IMR-90 (cell line): ENCODE data around the gene ACSS3. TPM values are rescaled to one million over a fixed set of nuclear protein-coding genes. Genes with fewer than 3 reads are reported as not detected.

Experiments
- ATAC-seq: fragments of 200-7000 bp; cut with Tn5 transposase; 2 replicates; pipeline ENCODE4 v1.9.1; 2020; ENCODE audit warnings: low read depth, mild to moderate bottlenecking, moderate library complexity
- Bru-seq: library from RNA; stranded (reverse); fragments of 400-500 nt; gene quantifications from one replicate; lab custom pipeline; 2021; lab: Mats Ljungman, UMichigan
- BruChase-seq, 2 experiments: library from RNA; stranded (reverse); fragments of 400-500 nt; gene quantifications; one replicate each; lab custom pipeline; 2021; lab: Mats Ljungman, UMichigan
- BruUV-seq: library from RNA; stranded (reverse); fragments of 400-500 nt; replicated peaks from 2 replicates; lab custom pipeline; 2021; lab: Mats Ljungman, UMichigan
- CTCF ChIA-PET: fragments of 300-600 bp; formaldehyde crosslinking; extraction: SDS; loops from one replicate; lab custom pipeline; 2021; ENCODE audit warnings: antibody characterized with exemption; lab: Yijun Ruan, JAX
- POLR2A ChIA-PET: fragments of 300-600 bp; sonication (Branson Sonifier 250); formaldehyde crosslinking; loops from one replicate; lab custom pipeline; 2022; ENCODE audit warnings: antibody characterized with exemption; ENCODE audit not compliant: unreplicated experiment; lab: Charles Lee
- DNase-seq: peaks from one replicate; pipeline ENCODE4 v3.0.0; 2013
- H2AFZ ChIP-seq: replicated peaks from 2 replicates; pipeline ENCODE3; 2013; ENCODE audit warnings: low read length, mild to moderate bottlenecking; ENCODE audit not compliant: poor library complexity
- H2AK5ac ChIP-seq: 2 replicates; pipeline ENCODE4 v1.6.1; 2013; ENCODE audit warnings: low read depth, low read length, inconsistent platforms
- H2AK9ac ChIP-seq: replicated peaks from 2 replicates; pipeline ENCODE3; 2013; ENCODE audit warnings: mild to moderate bottlenecking, low read depth, low read length, moderate library complexity; ENCODE audit not compliant: poor library complexity
- H2BK120ac ChIP-seq: 2 replicates; pipeline ENCODE4 v1.6.1; 2013; ENCODE audit warnings: low read depth, low read length, inconsistent platforms
- H2BK15ac ChIP-seq: 3 replicates; pipeline ENCODE4 v1.6.1; 2013; ENCODE audit warnings: low read depth, low read length, inconsistent platforms
- H2BK20ac ChIP-seq: 2 replicates; pipeline ENCODE4 v1.6.1; 2013; ENCODE audit warnings: low read depth, mild to moderate bottlenecking, inconsistent platforms, low read length, moderate library complexity
- H2BK5ac ChIP-seq: 2 replicates; pipeline ENCODE4 v1.6.1; 2013; ENCODE audit warnings: mild to moderate bottlenecking, low read depth, low read length, inconsistent platforms; ENCODE audit not compliant: poor library complexity, severe bottlenecking
- H3K14ac ChIP-seq: replicated peaks from 2 replicates; pipeline ENCODE4 v1.6.1; 2013; ENCODE audit warnings: low read depth, low read length, inconsistent platforms
- H3K18ac ChIP-seq: 2 replicates; pipeline ENCODE4 v1.6.1; 2013; ENCODE audit warnings: low read depth, low read length, control low read depth
- H3K23ac ChIP-seq: 2 replicates; pipeline ENCODE4 v1.6.1; 2013; ENCODE audit warnings: low read depth, low read length, inconsistent platforms
- H3K27ac ChIP-seq: 2 replicates; pipeline ENCODE4 v1.5.1; 2013; ENCODE audit warnings: mild to moderate bottlenecking, control low read depth, low read length; ENCODE audit not compliant: insufficient read depth
- H3K27me3 ChIP-seq: 2 replicates; pipeline ENCODE4 v1.6.1; 2013; ENCODE audit warnings: low read length; ENCODE audit not compliant: control insufficient read depth, insufficient read depth
- H3K36me3 ChIP-seq: 2 replicates; pipeline ENCODE4 v1.6.1; 2013; ENCODE audit warnings: low read length, mixed read lengths; ENCODE audit not compliant: control insufficient read depth, insufficient read depth
- H3K4ac ChIP-seq: 2 replicates; pipeline ENCODE4 v1.6.1; 2013; ENCODE audit warnings: low read depth, low read length, inconsistent platforms
- H3K4me1 ChIP-seq: 2 replicates; pipeline ENCODE4 v1.6.1; 2013; ENCODE audit warnings: low read length, mixed read lengths; ENCODE audit not compliant: control insufficient read depth, insufficient read depth
- H3K4me2 ChIP-seq: 2 replicates; pipeline ENCODE4 v1.6.1; 2013; ENCODE audit warnings: low read depth, mild to moderate bottlenecking, control low read depth, low read length, moderate library complexity
- H3K4me3 ChIP-seq: 2 replicates; pipeline ENCODE4 v1.5.1; 2013; ENCODE audit warnings: low read depth, mild to moderate bottlenecking, control low read depth, low read length, moderate library complexity; ENCODE audit not compliant: insufficient read depth
- H3K56ac ChIP-seq: 2 replicates; pipeline ENCODE4 v1.6.1; 2013; ENCODE audit warnings: low read length, inconsistent platforms; ENCODE audit not compliant: insufficient read depth; ENCODE audit errors: extremely low read depth
- H3K79me1 ChIP-seq, 2 experiments: 2 replicates each; pipeline ENCODE4 v1.6.1; 2013; ENCODE audit warnings: low read length in 2 of 2, inconsistent platforms in 1 of 2, low read depth in 1 of 2
- H3K9ac ChIP-seq: 2 replicates; pipeline ENCODE4 v1.6.1; 2013; ENCODE audit warnings: low read depth, low read length, control low read depth
- H3K9me1 ChIP-seq: 2 replicates; pipeline ENCODE4 v1.6.1; 2013; ENCODE audit warnings: low read length, inconsistent platforms; ENCODE audit not compliant: insufficient read depth
- H3K9me3 ChIP-seq: 2 replicates; pipeline ENCODE4 v1.6.1; 2013; ENCODE audit warnings: low read length; ENCODE audit not compliant: control insufficient read depth, insufficient read depth
- H4K20me1 ChIP-seq: 2 replicates; pipeline ENCODE4 v1.6.1; 2013; ENCODE audit warnings: low read length, inconsistent platforms; ENCODE audit not compliant: insufficient read depth
- H4K5ac ChIP-seq: 2 replicates; pipeline ENCODE4 v1.6.1; 2013; ENCODE audit warnings: mild to moderate bottlenecking, low read depth, low read length, control low read depth
- H4K8ac ChIP-seq, 2 experiments: 2 replicates each; pipeline ENCODE4 v1.6.1; 2013; ENCODE audit warnings: low read depth in 2 of 2, low read length in 2 of 2, control low read depth in 1 of 2, inconsistent platforms in 1 of 2
- H4K91ac ChIP-seq: 2 replicates; pipeline ENCODE4 v1.6.1; 2013; ENCODE audit warnings: low read depth, low read length, inconsistent platforms; ENCODE audit not compliant: insufficient read depth
- BHLHE40 ChIP-seq: fragments of 150-350 bp; IDR thresholded peaks from 2 replicates; pipeline ENCODE4 v1.6.1; 2016; ENCODE audit warnings: mild to moderate bottlenecking, low read depth, low read length
- CEBPB ChIP-seq: IDR thresholded peaks from 2 replicates; pipeline ENCODE4 v1.6.1; 2012; ENCODE audit warnings: low read depth, low read length, improper control_type of control experiment
- CHD1 ChIP-seq: IDR thresholded peaks from 2 replicates; pipeline ENCODE4 v1.6.1; 2012; ENCODE audit warnings: low read depth, low read length, improper control_type of control experiment
- CTCF ChIP-seq: conservative IDR thresholded peaks from 2 replicates; pipeline ENCODE4 v1.5.1; 2012; ENCODE audit warnings: mild to moderate bottlenecking, low read depth, low read length, improper control_type of control experiment
- ELK1 ChIP-seq: fragments of 150-350 bp; IDR thresholded peaks from 2 replicates; pipeline ENCODE4 v1.6.1; 2016; ENCODE audit warnings: low read depth, mild to moderate bottlenecking, low read length, moderate library complexity, borderline replicate concordance
- MAFK ChIP-seq: IDR thresholded peaks from 2 replicates; pipeline ENCODE4 v1.6.1; 2012; ENCODE audit warnings: low read depth, low read length, improper control_type of control experiment
- MXI1 ChIP-seq: IDR thresholded peaks from 2 replicates; pipeline ENCODE4 v1.6.1; 2012; ENCODE audit warnings: low read depth, mild to moderate bottlenecking, low read length, moderate library complexity, borderline replicate concordance
- NFE2L2 ChIP-seq: fragments of 150-350 bp; IDR thresholded peaks from 2 replicates; pipeline ENCODE4 v1.6.1; 2016; ENCODE audit warnings: low read depth, mild to moderate bottlenecking, low read length
- POLR2A ChIP-seq: IDR thresholded peaks from 2 replicates; pipeline ENCODE4 v1.6.1; 2012; ENCODE audit warnings: mild to moderate bottlenecking, low read depth, low read length
- RCOR1 ChIP-seq: IDR thresholded peaks from 2 replicates; pipeline ENCODE4 v1.6.1; 2012; ENCODE audit warnings: mild to moderate bottlenecking, low read length, improper control_type of control experiment; ENCODE audit not compliant: insufficient replicate concordance
- RFX5 ChIP-seq: IDR thresholded peaks from 2 replicates; pipeline ENCODE4 v1.8.0; 2012; ENCODE audit warnings: low read depth, mild to moderate bottlenecking, low read length, moderate library complexity
- USF2 ChIP-seq: fragments of 150-350 bp; IDR thresholded peaks from 2 replicates; pipeline ENCODE4 v1.6.1; 2017; ENCODE audit warnings: mild to moderate bottlenecking, antibody characterized with exemption, low read length, low read depth
- WGBS, 2 experiments: methylation state at CpG; one replicate each; pipeline versions ENCODE4 v1.1.5 to v1.1.7; 2013; ENCODE audit warnings: missing lambda C conversion rate in 2 of 2; ENCODE audit not compliant: insufficient read length in 1 of 2; ENCODE audit errors: extremely low coverage in 2 of 2; 5-methylcytosine and 5-hydroxymethylcytosine counted together
- dilution Hi-C: fragments of 300-500 bp; cut with HindIII; formaldehyde crosslinking; loops from one replicate; pipeline ENCODE4 v1.14.3; 2018; ENCODE audit warnings: low sequenced_read_pairs; ENCODE audit not compliant: unreplicated experiment
- in situ Hi-C: fragments of 300-500 bp; cut with MboI; formaldehyde crosslinking; loops from 3 replicates; pipeline ENCODE4 v1.14.3; 2019; ENCODE audit warnings: low sequenced_read_pairs, inconsistent platforms, mixed read lengths
- intact Hi-C: fragments of 100-400 bp; cut with micrococcal nuclease; formaldehyde crosslinking; loops from 2 replicates; pipeline ENCODE4 v1.10.0; 2022
- long read RNA-seq: library from polyadenylated mRNA; unstranded; transcript quantifications from one replicate; pipeline ENCODE4 v2.0.0, GENCODE V29; 2021; ENCODE audit not compliant: unreplicated experiment
- polyA plus RNA-seq, 3 experiments: library from polyadenylated mRNA; depleted of rRNA; stranded (reverse); fragments of >200 nt; gene quantifications; 2 replicates each; pipeline ENCODE4 v1.2.3, GENCODE V29; 2012; ENCODE audit warnings: low replicate concordance in 1 of 3
- total RNA-seq: library from RNA; depleted of rRNA; stranded (reverse); fragments of >200 nt; gene quantifications from 2 replicates; pipeline ENCODE4 v1.2.3, GENCODE V29; 2012; rRNA removed

ACSS3 gene
- total RNA-seq (1.4 and 2.0 TPM in 2 replicates), polyA plus RNA-seq (2012; rRNA removed) (0.47 and 0.84 TPM in 2 replicates), Bru-seq, nascent RNA (percentile 44 among the genes with signal in this experiment), BruChase-seq, experiment 1, labeled RNA remaining after a 6-hour chase (percentile 30 among the genes with signal in this experiment), BruChase-seq, experiment 2, labeled RNA remaining after a 2-hour chase (percentile 31 among the genes with signal in this experiment)
- polyA plus RNA-seq (2012; cell fraction: cytosol; rRNA removed), result 0.25 and 0.27 TPM in 2 replicates
- 0.27 and 1.3 TPM in 2 replicates for polyA plus RNA-seq (2012; cell fraction: nucleus; rRNA removed; ENCODE audit: low replicate concordance)
- long read RNA-seq, full-length matches to known transcripts, result 6 of 8 reads
- long read RNA-seq, partial matches to known transcripts, result 0 of 8 reads
- long read RNA-seq, other reads (novel, unspliced or antisense), result 2 of 8 reads

- Histone ChIP-seq H4K91ac (no peak within 1 kb of the TSS), H3K9me1 (0 out of 2 replicates have a peak, but pooled peaks cover 3% of the 10 kb centered on the region), H2AFZ (peak within 1 kb of the TSS; percentile 93), H3K9me3 (no peaks in the 10 kb centered on the region), H3K4me1 (peaks cover 2% of the 10 kb centered on the region; the same call in 1 of the 2 replicates), H3K14ac (peak within 1 kb of the TSS; percentile 25; the same call in 1 of the 2 replicates), H3K4me3 (peak within 1 kb of the TSS; percentile 31), H3K27ac (no peak within 1 kb of the TSS), H2BK5ac (no peak within 1 kb of the TSS), H4K8ac (peak within 1 kb of the TSS; percentile 21 to 53; a peak in 1 of 4 replicates), H2BK15ac (no peak within 1 kb of the TSS; the same call in 2 of the 3 replicates), H3K4me2 (peak within 1 kb of the TSS; percentile 70), H2AK9ac (peak within 1 kb of the TSS; percentile 62), H3K79me1 (no peaks in the 10 kb centered on the region), H2BK20ac (no peak within 1 kb of the TSS), H2BK120ac (peak within 1 kb of the TSS; percentile 26), H3K56ac (no peak within 1 kb of the TSS), H3K18ac (no peak within 1 kb of the TSS; the same call in 1 of the 2 replicates), H3K9ac (peak within 1 kb of the TSS; percentile 38; the same call in 1 of the 2 replicates), H3K36me3 (no peaks in the 10 kb centered on the region), H3K27me3 (no peaks in the 10 kb centered on the region; the same call in 1 of the 2 replicates), H4K20me1 (no peaks in the 10 kb centered on the region), H4K5ac (no peak within 1 kb of the TSS; the same call in 1 of the 2 replicates), H3K4ac (0 out of 2 replicates have a peak within 1 kb of the TSS, but pooled peaks have one; percentile 7), H3K23ac (peak within 1 kb of the TSS; percentile 27; the same call in 1 of the 2 replicates), H2AK5ac (no peak within 1 kb of the TSS)
- dilution Hi-C loops, result no loop called here
- BruUV-seq, result no TSS peak
- DNase-seq (no peak), ATAC-seq (peak; percentile 67)
- intact Hi-C loops, result no loop called here
- in situ Hi-C loops, result no loop called here
- CTCF ChIA-PET, result no interaction called here
- POLR2A ChIA-PET, result no interaction called here
- WGBS, 2 experiments, result 12% methylated on average over 19 of the region's 49 CpGs; no CpG with 5 or more reads in 1 of the 2 experiments
- TF ChIP-seq CEBPB, result no peak
- TF ChIP-seq MAFK, result no peak
- TF ChIP-seq CTCF, result no peak
- no peak for TF ChIP-seq BHLHE40
- no peak for TF ChIP-seq CHD1
- no peak for TF ChIP-seq NFE2L2
- TF ChIP-seq ELK1, result no peak
- no peak for TF ChIP-seq RFX5
- no peak for TF ChIP-seq USF2
- no peak for TF ChIP-seq RCOR1
- TF ChIP-seq POLR2A, result no peak
- TF ChIP-seq MXI1, result no peak
Observed at GRCh38 chr12:81077686-81078441, at the start of gene ACSS3. Gene ACSS3, plus strand, starts transcription at chr12:81078079. Its CDS starts 42 bp downstream, at chr12:81078121.
